K562 (cell line): ENCODE data around the gene DGCR8. TPM values are rescaled to one million over a fixed set of nuclear protein-coding genes. Genes with fewer than 3 reads are reported as not detected.

ENCODE experiments used
- BCOR ChIP-seq: fragments of 450-650 bp; IDR thresholded peaks from 2 replicates; pipeline ENCODE4 v1.6.1; 2016
- CC2D1A ChIP-seq: fragments of 450-650 bp; IDR thresholded peaks from 2 replicates; pipeline ENCODE4 v1.6.1; 2017; ENCODE audit warnings: mild to moderate bottlenecking
- CCAR2 ChIP-seq: fragments of 200-400 bp; formaldehyde crosslinking; IDR thresholded peaks from 2 replicates; pipeline ENCODE4 v1.6.1; 2017; ENCODE audit warnings: mild to moderate bottlenecking, low read depth, low read length
- DDX20 ChIP-seq: fragments of 450-650 bp; IDR thresholded peaks from 2 replicates; pipeline ENCODE4 v1.6.1; 2016; ENCODE audit warnings: missing genetic modification characterization, low read depth, mild to moderate bottlenecking, missing compliant biosample characterization, moderate library complexity
- GABPA ChIP-seq: fragments of 200-800 bp; sonication (Bioruptor generic); conservative IDR thresholded peaks from 2 replicates; pipeline ENCODE4 v1.6.1; 2016; ENCODE audit warnings: low read depth, missing genetic modification characterization, missing compliant biosample characterization
- GATAD2B ChIP-seq: fragments of 450-650 bp; IDR thresholded peaks from 2 replicates; pipeline ENCODE4 v1.6.1; 2017; ENCODE audit warnings: mild to moderate bottlenecking, borderline replicate concordance
- HDAC6 ChIP-seq: IDR thresholded peaks from 2 replicates; pipeline ENCODE4 v1.6.1; 2012; ENCODE audit warnings: low read depth, mild to moderate bottlenecking, control low read depth, inconsistent platforms, low read length, moderate library complexity
- MEF2D ChIP-seq: conservative IDR thresholded peaks from 2 replicates; pipeline ENCODE4 v1.6.1; 2016; ENCODE audit warnings: low read depth, missing genetic modification characterization, missing compliant biosample characterization
- PML ChIP-seq: IDR thresholded peaks from 2 replicates; pipeline ENCODE4 v1.6.1; 2012; ENCODE audit warnings: low read length, inconsistent platforms
- PYGO2 ChIP-seq: fragments of 450-650 bp; IDR thresholded peaks from 2 replicates; pipeline ENCODE4 v1.6.1; 2016; ENCODE audit warnings: mild to moderate bottlenecking, missing genetic modification characterization, moderate library complexity, missing compliant biosample characterization
- REST ChIP-seq, 2 experiments: fragments of 450-650 bp; formaldehyde crosslinking in 1 of 2; IDR thresholded peaks; 2 replicates each; pipeline versions ENCODE4 v1.4.0 to v1.6.1; 2014 to 2020; ENCODE audit warnings: mild to moderate bottlenecking in 2 of 2, borderline replicate concordance in 1 of 2, low read depth in 1 of 2
- TAF15 ChIP-seq: fragments of 200-400 bp; formaldehyde crosslinking; IDR thresholded peaks from 2 replicates; pipeline ENCODE4 v1.6.1; 2017; ENCODE audit warnings: mild to moderate bottlenecking, low read depth, low read length, moderate library complexity
- ZHX1 ChIP-seq: fragments of 150-350 bp; conservative IDR thresholded peaks from 2 replicates; pipeline ENCODE4 v1.6.1; 2014; ENCODE audit warnings: low read length
- ZNF347 ChIP-seq: fragments of 450-650 bp; formaldehyde crosslinking; IDR thresholded peaks from 2 replicates; pipeline ENCODE4 v1.4.0; 2020; ENCODE audit warnings: low read depth, mild to moderate bottlenecking, moderate library complexity
- polyA plus RNA-seq, 8 experiments: library from polyadenylated mRNA; depleted of rRNA in 4 of 8; stranded (reverse) in 5 of 8; unstranded in 3 of 8; fragments of >200 nt; fragmentation: Nextera tagmentation in 2 of 8; fragmentation: Illumina TruSeq in 1 of 8; extraction: Ambion mirVana in 2 of 8; extraction: Trizol in 1 of 8; gene quantifications; 2 replicates each; pipeline versions ENCODE4 v1.2.1 to v1.2.3, GENCODE V29; 2011 to 2014; ENCODE audit warnings: inconsistent platforms in 1 of 8, missing spikeins in 1 of 8
- total RNA-seq, 7 experiments: library from RNA; depleted of rRNA in 6 of 7; stranded (reverse); fragments of >200 nt in 6 of 7; fragmentation: Illumina TruSeq in 2 of 7; extraction: Trizol in 2 of 7; gene quantifications; 2 replicates each; pipeline versions ENCODE4 v1.2.1 to v1.2.3, GENCODE V29; 2011 to 2021; ENCODE audit warnings: low replicate concordance in 1 of 7
- TF ChIP-seq, protein P1 (sequence below): fragments of 450-650 bp; formaldehyde crosslinking; IDR thresholded peaks from 2 replicates; pipeline ENCODE4 v1.4.0; 2020; ENCODE audit warnings: mild to moderate bottlenecking, mixed read lengths

The DGCR8 gene
- total and polyA plus RNA-seq, 9 of the 15 experiments (the other 6 are each of a cell fraction or from before 2014, with no cell fraction given), result 5.9 to 144 (median 80.1) TPM

DNA sequence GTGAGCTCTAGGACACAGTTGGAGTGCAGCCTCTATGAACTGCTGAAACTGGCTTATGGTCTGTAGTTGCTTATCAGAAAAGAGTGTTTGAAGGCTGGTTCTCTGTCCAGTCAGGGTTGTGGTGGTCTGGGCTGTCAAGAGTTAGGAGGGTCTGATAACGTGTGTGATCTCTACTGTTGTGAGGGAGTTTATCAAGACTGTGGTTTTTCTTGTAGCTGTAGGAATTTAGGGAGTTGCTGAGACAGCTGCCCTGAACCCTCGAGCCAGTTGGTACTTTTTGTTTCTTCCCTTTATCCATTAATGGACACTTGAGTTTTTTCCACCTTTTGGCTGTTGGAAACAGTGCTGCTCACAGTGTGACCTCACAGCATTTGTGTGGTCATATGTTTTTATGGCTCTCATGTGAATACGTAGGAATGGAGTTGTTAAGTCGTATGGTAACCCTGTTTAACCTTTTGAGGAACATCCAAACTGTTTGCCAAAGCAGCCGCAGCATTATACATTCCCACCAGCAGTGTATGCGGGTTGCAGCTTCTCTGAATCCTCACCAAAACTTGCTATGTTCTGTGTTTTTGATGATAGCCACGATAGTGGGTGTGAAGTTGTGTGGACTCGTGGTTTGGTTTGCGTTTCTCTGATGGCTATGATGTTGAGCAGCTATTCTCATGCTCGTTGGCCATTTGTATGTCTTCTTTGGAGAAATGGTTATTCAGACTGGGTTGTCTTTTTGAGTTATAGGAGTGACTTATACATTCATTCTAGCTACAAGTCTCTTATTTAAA, 20.9 kb upstream of the DGCR8 start (continued):
- TF ChIP-seq CCAR2, result no peak
- no peak for TF ChIP-seq GATAD2B
- TF ChIP-seq ZNF347 (CRISPR knock-in tag), result no peak
- peak; percentile 66; the same call in 1 of the 2 replicates for TF ChIP-seq PYGO2
- no peak; the same call in 1 of the 2 replicates for TF ChIP-seq PML
- no peak for TF ChIP-seq TAF15
- no peak for TF ChIP-seq DDX20 (tag)
- peak; percentile 41; the same call in 1 of the 2 replicates for TF ChIP-seq GABPA (tag)
- no peak; the same call in none of the 2 replicates for TF ChIP-seq ZHX1
- no peak for TF ChIP-seq REST (IDR thresholded peaks at IDR 0.05; ENCODE audit: borderline replicate concordance)
- no peak; the same call in 1 of the 2 replicates for TF ChIP-seq REST (CRISPR knock-in tag; IDR thresholded peaks at IDR 0.05; ENCODE audit: low read depth)
- TF ChIP-seq, protein P1, sequence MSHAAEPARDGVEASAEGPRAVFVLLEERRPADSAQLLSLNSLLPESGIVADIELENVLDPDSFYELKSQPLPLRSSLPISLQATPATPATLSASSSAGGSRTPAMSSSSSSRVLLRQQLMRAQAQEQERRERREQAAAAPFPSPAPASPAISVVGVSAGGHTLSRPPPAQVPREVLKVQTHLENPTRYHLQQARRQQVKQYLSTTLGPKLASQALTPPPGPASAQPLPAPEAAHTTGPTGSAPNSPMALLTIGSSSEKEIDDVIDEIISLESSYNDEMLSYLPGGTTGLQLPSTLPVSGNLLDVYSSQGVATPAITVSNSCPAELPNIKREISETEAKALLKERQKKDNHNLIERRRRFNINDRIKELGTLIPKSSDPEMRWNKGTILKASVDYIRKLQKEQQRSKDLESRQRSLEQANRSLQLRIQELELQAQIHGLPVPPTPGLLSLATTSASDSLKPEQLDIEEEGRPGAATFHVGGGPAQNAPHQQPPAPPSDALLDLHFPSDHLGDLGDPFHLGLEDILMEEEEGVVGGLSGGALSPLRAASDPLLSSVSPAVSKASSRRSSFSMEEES (CRISPR knock-in tag), result no peak
- 0 out of 2 replicates have a peak, but pooled peaks have one; percentile 10 for TF ChIP-seq HDAC6
- peak; percentile 50 for TF ChIP-seq MEF2D (tag)
- TF ChIP-seq BCOR, result 0 out of 2 replicates have a peak, but pooled peaks have one; percentile 8
- peak; percentile 4; the same call in 1 of the 2 replicates for TF ChIP-seq CC2D1A
